Endothelial cell of umbilical vein (primary cell): Measurements from ENCODE around the gene UCP3. TPM values are rescaled to one million over a fixed set of nuclear protein-coding genes. Genes with fewer than 3 reads are reported as not detected.

Source experiments
- BruUV-seq: library from RNA; stranded (reverse); fragments of 400-500 nt; replicated peaks from 2 replicates; lab custom pipeline; 2021; lab: Mats Ljungman, UMichigan
- CTCF ChIA-PET: fragments of 300-600, 350-600 bp; sonication (Branson Sonifier 250); formaldehyde crosslinking; loops from one replicate; lab custom pipeline; 2021; ENCODE audit warnings: antibody characterized with exemption, inconsistent platforms; lab: Charles Lee
- POLR2A ChIA-PET: fragments of 300-600, 350-600 bp; sonication (Branson Sonifier 250); formaldehyde crosslinking; loops from one replicate; lab custom pipeline; 2021; ENCODE audit warnings: antibody characterized with exemption, inconsistent platforms; lab: Charles Lee
- DNase-seq: peaks from one replicate; pipeline ENCODE4 v3.0.0-alpha.2; 2011; ENCODE audit warnings: low read depth, low spot score
- FAIRE-seq: peaks from 2 replicates; lab custom pipeline; 2011; peaks lifted over from hg19 to GRCh38; lab: Jason Lieb, UNC
- H2AFZ ChIP-seq: 2 replicates; pipeline ENCODE4 v1.6.0; 2012; ENCODE audit warnings: low read depth, low read length, control low read depth, inconsistent platforms
- H3K27ac ChIP-seq: 2 replicates; pipeline ENCODE4 v1.5.1; 2011; ENCODE audit warnings: low read depth, mild to moderate bottlenecking, control low read depth, low read length, moderate library complexity; ENCODE audit not compliant: insufficient read depth
- H3K27me3 ChIP-seq, 2 experiments: 2 replicates each; pipeline versions ENCODE4 v1.6.0 to v1.6.1; 2011; ENCODE audit warnings: low read length in 2 of 2, mixed read lengths in 1 of 2; ENCODE audit not compliant: control insufficient read depth in 2 of 2, insufficient read depth in 2 of 2
- H3K36me3 ChIP-seq, 2 experiments: 2 replicates in 1 of 2; 3 replicates in 1 of 2; pipeline ENCODE4 v1.5.1; 2011; ENCODE audit warnings: low read length in 2 of 2, mild to moderate bottlenecking in 1 of 2, moderate library complexity in 1 of 2; ENCODE audit not compliant: control insufficient read depth in 2 of 2, insufficient read depth in 2 of 2; ENCODE audit errors: extremely low read depth in 1 of 2
- H3K4me1 ChIP-seq: 3 replicates; pipeline ENCODE4 v1.5.1; 2011; ENCODE audit warnings: mild to moderate bottlenecking, low read length; ENCODE audit not compliant: control insufficient read depth, insufficient read depth; ENCODE audit errors: extremely low read depth
- H3K4me2 ChIP-seq: 2 replicates; pipeline ENCODE4 v1.6.1; 2011; ENCODE audit warnings: low read length, control low read depth, mixed read lengths; ENCODE audit not compliant: insufficient read depth
- H3K4me3 ChIP-seq, 3 experiments: fragments of 200-600 bp in 1 of 3; sonication (generic), shearing (Covaris generic) in 1 of 3; replicated peaks in 1 of 3; 2 replicates each; pipeline ENCODE4 v1.5.1; 2011 to 2016; ENCODE audit warnings: control low read depth in 3 of 3, low read length in 3 of 3, mild to moderate bottlenecking in 2 of 3, inconsistent platforms in 1 of 3, low read depth in 1 of 3, moderate library complexity in 1 of 3; ENCODE audit not compliant: insufficient read depth in 1 of 3
- H3K79me2 ChIP-seq: 2 replicates; pipeline ENCODE4 v1.6.0; 2012; ENCODE audit warnings: low read length, inconsistent platforms; ENCODE audit not compliant: control insufficient read depth, insufficient read depth
- H3K9ac ChIP-seq: replicated peaks from 2 replicates; pipeline ENCODE3; 2011; ENCODE audit warnings: low read length, control low read depth; ENCODE audit not compliant: insufficient read depth; ENCODE audit errors: extremely low read depth
- H3K9me1 ChIP-seq: replicated peaks from 3 replicates; pipeline ENCODE4 v1.6.0; 2011; ENCODE audit warnings: mild to moderate bottlenecking, low read length; ENCODE audit not compliant: control insufficient read depth, insufficient read depth; ENCODE audit errors: extremely low read depth
- H3K9me3 ChIP-seq: replicated peaks from 2 replicates; pipeline ENCODE4 v1.5.1; 2012; ENCODE audit warnings: low read length, inconsistent platforms; ENCODE audit not compliant: control insufficient read depth, insufficient read depth
- H4K20me1 ChIP-seq: replicated peaks from 2 replicates; pipeline ENCODE3; 2011; ENCODE audit warnings: mild to moderate bottlenecking, low read length; ENCODE audit not compliant: control insufficient read depth, insufficient read depth; ENCODE audit errors: extremely low read depth
- EZH2 ChIP-seq: IDR thresholded peaks from 2 replicates; pipeline ENCODE4 v1.6.1; 2012; ENCODE audit warnings: borderline replicate concordance, low read depth, mild to moderate bottlenecking, moderate library complexity, low read length, inconsistent platforms; ENCODE audit not compliant: severe bottlenecking
- FOS ChIP-seq: IDR thresholded peaks from 2 replicates; pipeline ENCODE4 v1.6.1; 2011; ENCODE audit warnings: mild to moderate bottlenecking, low read length, moderate library complexity, borderline replicate concordance; ENCODE audit not compliant: insufficient read depth
- GATA2 ChIP-seq: IDR thresholded peaks from 2 replicates; pipeline ENCODE4 v1.7.0; 2011; ENCODE audit warnings: low read depth, mild to moderate bottlenecking, moderate library complexity, mixed read lengths, low read length; ENCODE audit not compliant: insufficient read length, insufficient read depth
- JUN ChIP-seq: IDR thresholded peaks from 2 replicates; pipeline ENCODE4 v1.6.1; 2011; ENCODE audit warnings: borderline replicate concordance, low read depth; ENCODE audit not compliant: insufficient read length, insufficient read depth
- MYC ChIP-seq: IDR thresholded peaks from one replicate; pipeline ENCODE4 v1.6.1; 2011; ENCODE audit warnings: mild to moderate bottlenecking, low read depth, low read length
- POLR2A ChIP-seq: IDR thresholded peaks from 2 replicates; pipeline ENCODE4 v1.6.1; 2012; ENCODE audit warnings: low read depth, mild to moderate bottlenecking, control low read depth, low read length
- POLR2AphosphoS5 ChIP-seq: IDR thresholded peaks from 2 replicates; pipeline ENCODE4 v1.6.1; 2012; ENCODE audit warnings: low read depth, mild to moderate bottlenecking, control low read depth, low read length, moderate library complexity; ENCODE audit not compliant: insufficient read depth
- dilution Hi-C: fragments of 300-500 bp; cut with MboI; formaldehyde crosslinking; loops from one replicate; pipeline ENCODE4 v1.15.0; 2019; ENCODE audit warnings: low sequenced_read_pairs; ENCODE audit not compliant: extremely low pct_ligation_motif_present
- intact Hi-C: fragments of 100-400 bp; cut with micrococcal nuclease; formaldehyde crosslinking; loops from one replicate; pipeline ENCODE4 v1.10.0; 2022
- polyA plus RNA-seq, 4 experiments: library from polyadenylated mRNA; depleted of rRNA in 3 of 4; stranded (reverse) in 3 of 4; unstranded in 1 of 4; fragments of >200 nt; gene quantifications; 2 replicates each; pipeline versions ENCODE4 v1.2.1 to v1.2.3, GENCODE V29; 2011 to 2012; ENCODE audit warnings: missing spikeins in 1 of 4
- total RNA-seq: library from RNA; stranded (reverse); gene quantifications from 2 replicates; pipeline ENCODE4 v1.2.3, GENCODE V29; 2021
- TF ChIP-seq, protein P1 (sequence below): IDR thresholded peaks from 2 replicates; pipeline ENCODE4 v1.6.1; 2011; ENCODE audit not compliant: insufficient read depth, insufficient read length
- TF ChIP-seq, protein P2 (sequence below), 2 donors: IDR thresholded peaks; 1 replicate in 1 of 2; 2 replicates in 1 of 2; pipeline ENCODE4 v1.5.1; 2011; ENCODE audit warnings: low read length in 2 of 2, mild to moderate bottlenecking in 2 of 2, moderate library complexity in 2 of 2, control low read depth in 1 of 2, inconsistent platforms in 1 of 2, low read depth in 1 of 2; ENCODE audit not compliant: insufficient read depth in 1 of 2; ENCODE audit errors: extremely low read depth in 1 of 2

The UCP3 gene
- total and polyA plus RNA-seq, 2 donors (not counting 3 experiments of a cell fraction or from before 2014, with no cell fraction given) = 1.1 to 1.4 TPM

DNA sequence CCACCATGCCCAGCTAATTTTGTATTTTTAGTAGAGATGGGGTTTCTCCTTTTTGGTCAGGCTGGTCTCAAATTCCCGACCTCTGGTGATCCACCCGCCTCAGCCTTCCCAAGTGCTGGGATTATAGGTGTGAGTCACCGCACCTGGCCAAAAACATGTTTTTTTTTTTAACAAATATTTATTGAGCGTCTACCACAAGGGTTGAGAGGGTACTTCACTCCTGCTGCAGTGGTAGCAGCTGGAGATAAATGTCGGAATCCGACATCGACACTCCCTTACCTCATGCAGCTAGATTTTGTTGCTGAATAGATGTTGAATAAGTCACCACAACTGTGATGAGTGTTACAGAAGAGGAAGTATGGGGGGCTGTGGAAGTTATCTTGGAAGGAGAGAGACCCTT lies 57.1 kb downstream of the UCP3 start:
- Histone ChIP-seq H3K27me3 (no peaks in the 10 kb centered on the region), H3K4me2 (no peak overlapping the region), H3K9ac (no peak overlapping the region), H3K27ac (no peak overlapping the region), H3K9me3 (no peaks in the 10 kb centered on the region), H3K4me1 (no peaks in the 10 kb centered on the region), H3K36me3 (no peaks in the 10 kb centered on the region), H4K20me1 (no peaks in the 10 kb centered on the region), H3K9me1 (no peaks in the 10 kb centered on the region), H3K79me2 (no peaks in the 10 kb centered on the region), H2AFZ (no peak overlapping the region), H3K4me3 (no peak overlapping the region)
- intact Hi-C loops = no loop called here
- CTCF ChIA-PET = no interaction called here
- TF ChIP-seq, protein P1, sequence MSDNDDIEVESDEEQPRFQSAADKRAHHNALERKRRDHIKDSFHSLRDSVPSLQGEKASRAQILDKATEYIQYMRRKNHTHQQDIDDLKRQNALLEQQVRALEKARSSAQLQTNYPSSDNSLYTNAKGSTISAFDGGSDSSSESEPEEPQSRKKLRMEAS = no peak
- TF ChIP-seq POLR2A (no peak), MYC (no peak), FOS (no peak), POLR2AphosphoS5 (no peak), GATA2 (no peak), JUN (no peak), EZH2 (no peak)
- TF ChIP-seq, protein P2, sequence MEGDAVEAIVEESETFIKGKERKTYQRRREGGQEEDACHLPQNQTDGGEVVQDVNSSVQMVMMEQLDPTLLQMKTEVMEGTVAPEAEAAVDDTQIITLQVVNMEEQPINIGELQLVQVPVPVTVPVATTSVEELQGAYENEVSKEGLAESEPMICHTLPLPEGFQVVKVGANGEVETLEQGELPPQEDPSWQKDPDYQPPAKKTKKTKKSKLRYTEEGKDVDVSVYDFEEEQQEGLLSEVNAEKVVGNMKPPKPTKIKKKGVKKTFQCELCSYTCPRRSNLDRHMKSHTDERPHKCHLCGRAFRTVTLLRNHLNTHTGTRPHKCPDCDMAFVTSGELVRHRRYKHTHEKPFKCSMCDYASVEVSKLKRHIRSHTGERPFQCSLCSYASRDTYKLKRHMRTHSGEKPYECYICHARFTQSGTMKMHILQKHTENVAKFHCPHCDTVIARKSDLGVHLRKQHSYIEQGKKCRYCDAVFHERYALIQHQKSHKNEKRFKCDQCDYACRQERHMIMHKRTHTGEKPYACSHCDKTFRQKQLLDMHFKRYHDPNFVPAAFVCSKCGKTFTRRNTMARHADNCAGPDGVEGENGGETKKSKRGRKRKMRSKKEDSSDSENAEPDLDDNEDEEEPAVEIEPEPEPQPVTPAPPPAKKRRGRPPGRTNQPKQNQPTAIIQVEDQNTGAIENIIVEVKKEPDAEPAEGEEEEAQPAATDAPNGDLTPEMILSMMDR (IDR thresholded peaks at IDR 0.05; ENCODE audit: extremely low read depth in 1 of 2, insufficient read depth in 1 of 2, low read depth in 1 of 2, low read length in 2 of 2) = no peak
- dilution Hi-C loops = no loop called here
- POLR2A ChIA-PET = no interaction called here
- BruUV-seq = no TSS peak
- no peak for FAIRE-seq
- DNase-seq = no peak
